ENCODE measurements around the gene ESX1.
A peak's percentile ranks its signal among the peaks of the same experiment; 100 is the strongest.

DNA sequence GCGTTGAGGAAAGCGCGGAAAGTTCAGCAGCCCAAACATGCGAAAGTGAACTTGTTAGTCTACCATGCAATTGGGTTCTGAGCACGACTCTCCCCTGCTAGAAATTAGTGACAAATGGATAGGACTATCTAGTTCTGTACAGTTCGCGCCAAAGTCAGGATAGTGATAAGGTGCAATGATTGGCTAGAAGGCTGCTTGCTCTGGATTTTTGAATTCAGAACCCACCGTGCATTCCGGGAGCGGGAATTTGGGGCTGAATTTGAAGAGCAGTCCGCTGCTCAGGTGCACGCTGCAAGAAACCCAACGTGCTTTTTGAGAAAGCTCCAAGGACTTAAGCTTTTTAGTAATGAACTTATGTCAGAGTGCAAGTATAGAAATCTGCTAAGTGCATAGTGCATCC, 732 bp upstream of the ESX1 start:
- peak; percentile 16 for TF ChIP-seq EZH2 (IDR thresholded peaks at IDR 0.05)
- TF ChIP-seq, protein P1, sequence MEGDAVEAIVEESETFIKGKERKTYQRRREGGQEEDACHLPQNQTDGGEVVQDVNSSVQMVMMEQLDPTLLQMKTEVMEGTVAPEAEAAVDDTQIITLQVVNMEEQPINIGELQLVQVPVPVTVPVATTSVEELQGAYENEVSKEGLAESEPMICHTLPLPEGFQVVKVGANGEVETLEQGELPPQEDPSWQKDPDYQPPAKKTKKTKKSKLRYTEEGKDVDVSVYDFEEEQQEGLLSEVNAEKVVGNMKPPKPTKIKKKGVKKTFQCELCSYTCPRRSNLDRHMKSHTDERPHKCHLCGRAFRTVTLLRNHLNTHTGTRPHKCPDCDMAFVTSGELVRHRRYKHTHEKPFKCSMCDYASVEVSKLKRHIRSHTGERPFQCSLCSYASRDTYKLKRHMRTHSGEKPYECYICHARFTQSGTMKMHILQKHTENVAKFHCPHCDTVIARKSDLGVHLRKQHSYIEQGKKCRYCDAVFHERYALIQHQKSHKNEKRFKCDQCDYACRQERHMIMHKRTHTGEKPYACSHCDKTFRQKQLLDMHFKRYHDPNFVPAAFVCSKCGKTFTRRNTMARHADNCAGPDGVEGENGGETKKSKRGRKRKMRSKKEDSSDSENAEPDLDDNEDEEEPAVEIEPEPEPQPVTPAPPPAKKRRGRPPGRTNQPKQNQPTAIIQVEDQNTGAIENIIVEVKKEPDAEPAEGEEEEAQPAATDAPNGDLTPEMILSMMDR (IDR thresholded peaks at IDR 0.05): no peak
